ENCODE results near the gene ANKIB1. TPM values are rescaled to one million over a fixed set of nuclear protein-coding genes. Genes with fewer than 3 reads are reported as not detected.

The ANKIB1 gene
- total RNA-seq, 1 experiment from 2014 or later: 42.1 TPM

GRCh38 chr7:92276460-92276864 is 30.7 kb downstream of the ANKIB1 start:
- DNase-seq (ENCODE audit: low spot score): no peak
- Histone ChIP-seq H3K36me3 (ENCODE audit: insufficient read depth, low read length, poor library complexity, severe bottlenecking) (no peaks in the 10 kb centered on the region), H3K9me3 (ENCODE audit: low read depth, low read length, poor library complexity, severe bottlenecking) (no peaks in the 10 kb centered on the region), H3K4me1 (ENCODE audit: insufficient read depth, low read length, poor library complexity, severe bottlenecking) (no peaks in the 10 kb centered on the region), H3K4me3 (ENCODE audit: low read depth, low read length, poor library complexity, severe bottlenecking) (no peak overlapping the region), H3K27ac (ENCODE audit: low read depth, low read length, poor library complexity, severe bottlenecking) (no peak overlapping the region), H3K27me3 (replicated peaks; ENCODE audit: insufficient read depth, low read depth, low read length, poor library complexity) (no peaks in the 10 kb centered on the region)
- POLR2A ChIA-PET (ENCODE audit: low non-redundant PET): no interaction called here
- CTCF ChIA-PET: no interaction called here
- TF ChIP-seq EZH2 (IDR thresholded peaks at IDR 0.05; ENCODE audit: borderline replicate concordance, low read depth, low read length, poor library complexity, severe bottlenecking): no peak
- no peak for TF ChIP-seq CTCF (conservative IDR thresholded peaks at IDR 0.05; ENCODE audit: low read depth, low read length)
- intact Hi-C loops (cut with micrococcal nuclease; ENCODE audit: unreplicated experiment): no loop called here
- BruUV-seq (replicated peaks): no TSS peak

- DNase-seq (ENCODE audit: low spot score): peak; percentile 12
- intact Hi-C loops (cut with micrococcal nuclease; ENCODE audit: unreplicated experiment): no loop called here
- no peak for TF ChIP-seq CTCF (conservative IDR thresholded peaks at IDR 0.05; ENCODE audit: low read depth, low read length)
- no peak for TF ChIP-seq EZH2 (IDR thresholded peaks at IDR 0.05; ENCODE audit: borderline replicate concordance, low read depth, low read length, poor library complexity, severe bottlenecking)
- no peak overlapping the region for H3K4me3 ChIP-seq (ENCODE audit: low read depth, low read length, poor library complexity, severe bottlenecking)
- H3K27ac ChIP-seq (ENCODE audit: low read depth, low read length, poor library complexity, severe bottlenecking): no peak overlapping the region
- no TSS peak for BruUV-seq (replicated peaks)
- no peaks in the 10 kb centered on the region for H3K36me3 ChIP-seq (ENCODE audit: insufficient read depth, low read length, poor library complexity, severe bottlenecking)
- H3K4me1 ChIP-seq (ENCODE audit: insufficient read depth, low read length, poor library complexity, severe bottlenecking): no peaks in the 10 kb centered on the region
- H3K27me3 ChIP-seq (replicated peaks; ENCODE audit: insufficient read depth, low read depth, low read length, poor library complexity): no peaks in the 10 kb centered on the region
- no peaks in the 10 kb centered on the region for H3K9me3 ChIP-seq (ENCODE audit: low read depth, low read length, poor library complexity, severe bottlenecking)
- ChIA-PET POLR2A (ENCODE audit: low non-redundant PET) (no interaction called here), CTCF (no interaction called here)
These were observed 33.7 kb downstream of the ANKIB1 start for GRCh38 chr7:92279396-92280031.

- Histone ChIP-seq H3K9me3 (ENCODE audit: low read depth, low read length, poor library complexity, severe bottlenecking) (no peaks in the 10 kb centered on the region), H3K27me3 (replicated peaks; ENCODE audit: insufficient read depth, low read depth, low read length, poor library complexity) (no peaks in the 10 kb centered on the region), H3K4me3 (ENCODE audit: low read depth, low read length, poor library complexity, severe bottlenecking) (no peak overlapping the region), H3K27ac (ENCODE audit: low read depth, low read length, poor library complexity, severe bottlenecking) (no peak overlapping the region), H3K4me1 (ENCODE audit: insufficient read depth, low read length, poor library complexity, severe bottlenecking) (no peaks in the 10 kb centered on the region), H3K36me3 (ENCODE audit: insufficient read depth, low read length, poor library complexity, severe bottlenecking) (no peaks in the 10 kb centered on the region)
- POLR2A ChIA-PET (ENCODE audit: low non-redundant PET): no interaction called here
- intact Hi-C loops (cut with micrococcal nuclease; ENCODE audit: unreplicated experiment): no loop called here
- no peak for DNase-seq (ENCODE audit: low spot score)
- BruUV-seq (replicated peaks): no TSS peak
- TF ChIP-seq CTCF (conservative IDR thresholded peaks at IDR 0.05; ENCODE audit: low read depth, low read length) (no peak), EZH2 (IDR thresholded peaks at IDR 0.05; ENCODE audit: borderline replicate concordance, low read depth, low read length, poor library complexity, severe bottlenecking) (no peak)
- CTCF ChIA-PET: no interaction called here
These were observed 35.3 kb downstream of the ANKIB1 start for GRCh38 chr7:92281031-92281430.

Measured in A673 (cell line).